ENCODE measurements around the gene RELN.

RELN gene

DNA sequence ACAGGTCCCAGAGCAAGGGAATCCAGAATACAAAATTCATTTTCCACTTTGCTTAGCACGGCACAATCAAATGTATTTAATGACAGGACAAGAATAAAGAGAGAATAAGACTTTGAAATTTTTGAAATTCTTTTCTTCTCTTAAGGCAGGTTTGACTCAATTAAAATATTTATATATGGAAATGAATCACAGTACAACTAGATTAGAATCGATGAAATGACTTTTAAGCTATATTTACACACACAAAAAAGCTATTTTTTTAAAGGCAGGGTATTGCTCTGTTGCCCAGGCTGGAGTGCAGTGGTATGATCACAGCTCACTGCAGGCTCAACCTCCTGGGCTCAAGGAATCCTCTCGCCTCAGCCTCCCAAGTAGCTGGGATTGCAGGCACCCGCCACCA lies 278.0 kb downstream of the RELN start:
- DNase-seq: no peak

GRCh38 chr7:103710247-103710646 lies 279.2 kb downstream of the RELN start:
- no peak for DNase-seq

DNA sequence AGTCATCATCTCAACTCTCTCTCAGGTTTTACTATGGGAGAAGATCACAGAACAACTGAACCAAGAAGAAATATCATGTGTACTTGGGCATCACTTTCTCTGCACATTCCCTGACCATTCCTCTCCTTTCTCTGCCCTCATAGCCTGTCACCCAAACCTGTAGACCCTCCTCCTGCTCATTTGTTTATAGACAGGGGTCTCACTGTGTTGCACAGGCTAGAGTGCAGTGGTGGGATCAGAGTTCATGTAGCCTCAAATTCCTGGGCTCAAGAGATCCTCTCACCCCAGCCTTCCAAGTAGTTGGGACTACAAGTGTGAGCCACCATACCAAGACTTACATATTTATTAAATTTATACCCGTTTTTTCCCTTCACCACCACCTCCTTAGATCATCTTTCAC lies 282.7 kb downstream of the RELN start:
- DNase-seq: no peak

DNA sequence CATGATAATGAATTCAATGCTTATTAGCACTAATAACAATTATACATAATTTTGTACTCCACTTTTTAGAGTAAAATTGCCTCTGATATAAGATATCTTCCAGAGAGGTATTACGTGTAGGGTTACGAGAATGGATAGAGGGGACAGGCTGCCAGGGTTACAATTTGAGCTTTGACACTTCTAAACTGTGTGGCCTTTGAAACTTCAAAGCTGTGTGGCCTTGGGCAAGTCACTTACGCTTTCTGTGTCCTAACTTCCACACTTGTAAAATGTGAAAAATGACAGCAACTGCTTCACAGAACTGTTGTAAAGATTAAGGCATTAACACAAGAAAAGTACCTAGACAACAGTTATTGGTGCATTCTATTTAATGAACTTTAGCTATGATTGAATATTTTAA lies 283.9 kb downstream of the RELN start:
- no peak for DNase-seq

GRCh38 chr7:103704701-103705100 lies 284.8 kb downstream of the RELN start:
- no peak for DNase-seq

- no peak for DNase-seq
Observed at GRCh38 chr7:103702982-103703381, 286.5 kb downstream of the RELN start.

DNA sequence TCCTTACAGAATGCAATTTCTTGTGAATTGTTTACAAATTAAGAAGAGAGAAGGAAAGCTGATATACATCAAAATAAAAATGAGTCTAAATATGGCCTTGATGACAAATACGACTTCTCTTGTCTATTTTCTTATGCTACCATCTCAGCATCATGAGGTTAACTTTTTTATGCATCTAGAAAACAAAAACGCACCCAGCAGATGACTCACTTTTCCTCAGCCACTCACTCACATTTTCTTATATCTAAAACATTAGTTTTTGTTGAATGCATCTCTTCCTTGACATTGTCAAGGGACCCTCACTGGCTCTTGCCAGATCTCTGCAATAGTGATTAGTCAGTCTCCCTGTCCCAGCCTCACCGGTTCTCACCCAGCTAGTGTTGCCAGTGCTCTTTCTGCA lies 287.0 kb downstream of the RELN start:
- no peak for DNase-seq

DNA sequence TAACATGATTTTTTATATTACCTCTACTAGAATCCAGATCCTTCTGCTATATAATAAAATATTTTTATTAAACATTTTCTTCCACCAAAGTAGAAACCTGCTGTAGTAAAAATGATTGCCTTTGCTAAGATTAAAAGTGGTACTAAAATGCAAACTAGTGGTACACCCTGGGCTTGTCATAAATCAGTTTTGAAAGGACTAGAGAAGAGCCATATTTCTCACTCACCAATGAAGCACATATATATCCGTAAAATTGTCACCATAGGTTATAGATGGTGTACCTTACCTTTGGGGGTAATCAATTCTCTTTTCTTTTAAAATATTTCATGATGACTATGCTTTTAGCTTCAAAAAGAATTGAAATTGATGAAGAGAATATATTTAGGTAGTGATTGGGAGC lies 290.4 kb downstream of the RELN start:
- no peak for DNase-seq

DNA sequence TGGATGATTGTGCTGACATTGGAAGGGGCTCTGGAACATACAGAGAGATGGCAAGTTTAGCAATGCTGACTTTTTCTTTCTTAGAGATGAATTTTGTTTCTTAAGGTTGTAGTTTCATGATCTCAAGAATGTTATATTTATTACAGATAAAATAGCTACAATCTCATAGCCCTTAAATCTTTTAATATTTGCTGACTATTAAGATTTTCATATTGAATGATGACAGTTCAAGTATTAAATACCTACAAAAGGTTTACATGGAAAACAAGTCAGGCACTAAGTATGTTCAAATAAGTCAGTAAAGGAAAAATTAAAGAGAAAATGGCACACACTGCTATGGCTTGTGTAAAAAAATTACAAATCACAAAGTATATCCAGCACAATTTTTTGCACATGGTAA lies 291.4 kb downstream of the RELN start:
- no peak for DNase-seq

DNA sequence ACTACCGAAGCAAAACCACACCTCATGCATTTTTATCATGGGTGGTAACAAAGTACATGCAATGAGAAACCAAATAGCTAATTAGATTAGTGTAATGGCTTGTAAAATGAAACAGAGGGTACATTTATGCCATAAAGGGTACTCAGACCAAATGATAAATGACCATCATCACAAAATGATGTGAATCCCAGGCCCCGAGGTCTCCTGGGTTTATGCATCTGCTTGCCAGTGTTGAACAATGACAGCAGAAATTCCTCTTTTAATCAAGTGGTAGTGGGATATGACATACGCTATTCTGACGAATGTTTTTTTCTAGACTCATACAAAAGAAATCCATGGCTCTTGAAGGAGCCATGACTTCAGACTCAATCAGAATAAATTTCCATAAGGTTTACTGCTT lies 293.9 kb downstream of the RELN start:
- DNase-seq: no peak

- no peak for DNase-seq
Observed at GRCh38 chr7:103694304-103694703, 295.2 kb downstream of the RELN start.

GRCh38 chr7:103691291-103691690 lies 298.2 kb downstream of the RELN start:
- no peak for DNase-seq

GRCh38 chr7:103690242-103690974 lies 299.1 kb downstream of the RELN start:
- no peak for DNase-seq

DNA sequence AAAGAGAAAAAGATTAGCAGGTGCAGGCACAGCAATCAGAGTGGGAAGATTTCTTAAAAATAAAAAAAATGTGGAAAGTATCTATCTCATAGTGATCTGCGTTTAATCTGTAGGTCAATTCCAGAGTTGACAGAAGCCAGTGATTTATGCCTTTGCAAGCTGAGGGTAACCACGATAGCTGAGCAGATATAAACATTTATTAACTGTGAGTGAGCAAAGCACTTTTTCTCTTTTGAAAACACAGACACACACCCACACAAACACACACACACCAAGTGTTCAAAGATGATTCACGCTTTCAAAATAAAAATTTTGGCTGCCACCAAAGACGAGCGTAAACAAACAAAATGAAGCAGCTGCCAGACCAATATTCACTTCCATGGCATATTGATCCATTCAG lies 300.2 kb downstream of the RELN start:
- DNase-seq: no peak

- DNase-seq: no peak
Observed at GRCh38 chr7:103687951-103688350, 301.5 kb downstream of the RELN start.

DNA sequence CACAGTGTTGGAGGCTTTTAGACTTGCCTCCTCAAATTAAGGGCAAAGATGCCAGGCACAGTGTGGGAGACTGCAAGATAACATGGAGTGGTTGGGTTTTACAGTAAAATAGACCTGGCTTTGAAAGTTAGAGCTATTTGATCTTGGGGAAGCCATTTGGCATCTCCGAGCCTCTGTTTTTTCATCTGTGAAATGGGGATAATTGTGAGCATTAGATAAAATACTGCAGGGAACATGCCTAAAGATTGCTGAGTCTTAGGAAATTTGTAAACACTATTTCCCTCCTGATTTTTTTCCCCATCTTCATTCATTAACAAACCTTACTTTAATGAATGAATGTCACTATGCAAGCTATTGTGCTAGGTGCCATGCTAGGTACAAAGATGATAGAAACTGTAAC lies 302.2 kb downstream of the RELN start:
- no peak for DNase-seq

GRCh38 chr7:103686763-103687162 lies 302.7 kb downstream of the RELN start:
- DNase-seq: no peak

DNA sequence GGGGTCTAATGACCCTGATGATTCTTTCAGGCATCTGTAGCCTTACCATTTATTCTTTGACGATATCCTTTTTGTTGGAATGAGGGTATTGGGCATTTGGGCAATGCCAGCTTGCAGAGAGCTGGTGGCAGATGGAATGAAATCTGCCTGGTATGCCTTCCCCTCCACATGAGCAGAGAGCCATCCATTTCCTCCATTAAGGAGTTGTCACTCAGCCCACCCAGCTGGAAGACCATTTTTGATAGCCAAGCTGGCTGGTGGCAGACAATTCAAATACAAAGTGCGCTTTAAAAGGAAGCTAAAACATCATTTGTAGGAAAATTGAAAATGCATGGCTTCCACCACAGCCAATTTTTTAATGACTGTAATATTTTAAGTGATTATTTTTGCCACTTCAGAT lies 303.4 kb downstream of the RELN start:
- DNase-seq: no peak

DNA sequence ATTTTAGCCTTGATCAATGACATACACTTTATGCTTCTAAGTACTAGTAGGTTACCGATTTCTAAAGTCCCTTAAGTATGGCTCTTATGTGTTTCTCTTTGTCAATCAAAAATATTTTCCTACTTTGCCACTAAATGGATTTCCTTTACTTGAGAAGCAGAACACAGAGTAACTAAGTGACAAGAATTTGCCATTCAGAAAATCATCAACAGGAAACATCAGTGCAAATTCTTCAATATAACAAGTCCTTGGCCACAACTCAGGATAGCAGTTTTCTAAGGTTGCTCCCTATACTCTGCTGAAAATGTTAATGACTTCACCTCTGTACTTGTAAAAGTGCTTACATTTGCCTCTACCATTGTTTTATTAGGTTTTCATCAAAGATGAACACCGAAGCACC lies 303.8 kb downstream of the RELN start:
- no peak for DNase-seq

DNA sequence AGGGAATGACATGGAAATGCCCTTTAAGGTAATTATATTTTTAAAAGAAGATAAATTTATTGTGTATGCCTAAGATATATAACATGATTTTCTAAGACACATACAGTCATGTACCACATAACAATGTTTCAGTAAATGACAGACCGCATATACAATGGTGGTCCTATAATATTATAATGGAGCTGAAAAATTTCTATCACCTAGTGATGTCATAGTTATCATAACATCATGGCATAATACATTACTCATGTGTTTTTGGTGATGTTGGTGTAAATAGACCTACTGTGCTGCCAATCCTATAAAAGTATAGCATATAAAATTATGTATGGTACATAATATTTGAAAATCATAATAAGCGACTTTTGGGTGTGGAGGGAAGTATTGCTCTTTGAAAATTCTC lies 306.1 kb downstream of the RELN start:
- DNase-seq: no peak

DNA sequence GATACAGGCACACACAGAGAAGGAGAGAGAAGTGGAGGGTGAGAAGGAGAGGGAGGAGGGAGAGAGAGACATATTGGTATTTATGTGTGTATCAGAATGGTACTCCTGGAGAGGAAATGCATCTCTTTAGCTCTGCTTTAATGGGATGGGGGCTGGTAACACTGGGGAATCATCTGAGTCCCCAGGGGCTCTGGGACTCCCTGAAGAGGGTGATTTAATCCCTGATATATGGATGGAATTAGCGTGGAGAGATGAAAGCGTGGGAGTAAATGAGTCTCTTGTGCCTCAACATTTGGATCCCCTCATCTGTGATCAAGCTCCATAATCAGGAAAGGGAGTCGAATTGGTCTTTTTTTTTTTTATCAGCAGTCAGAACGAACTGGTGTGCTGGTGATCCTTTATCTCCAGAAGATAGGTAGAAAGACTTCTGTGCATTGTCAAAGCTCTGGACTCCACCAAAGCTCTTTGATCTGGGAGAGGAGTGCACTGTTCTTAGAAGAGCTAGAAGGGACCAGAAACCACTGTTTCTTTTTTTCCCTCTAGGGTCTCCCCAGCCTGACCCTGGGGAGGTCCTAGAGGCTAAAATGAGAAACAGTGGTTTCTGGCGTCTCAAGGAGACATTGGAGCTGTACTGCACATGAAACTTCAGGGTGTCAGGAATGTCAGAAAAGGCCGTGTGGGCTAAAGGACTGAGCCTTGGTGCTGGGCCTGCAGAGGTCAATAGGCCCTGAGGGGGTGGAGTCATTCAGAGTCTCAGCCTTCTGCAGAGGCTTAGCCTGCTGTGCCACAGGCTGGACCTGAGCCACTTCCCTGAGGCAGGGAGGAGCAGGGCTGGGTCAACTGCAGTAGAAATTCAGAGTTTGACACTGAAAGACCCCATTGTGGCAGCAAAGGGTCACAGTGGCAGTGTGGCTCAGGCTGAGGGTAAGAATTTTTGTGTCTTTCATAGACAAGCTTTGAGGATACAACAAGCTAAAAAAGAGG lies 309.0 kb downstream of the RELN start:
- no peak for DNase-seq

GRCh38 chr7:103679151-103680132 lies 310.0 kb downstream of the RELN start:
- DNase-seq: no peak
